Upper lobe of right lung (tissue), 1 donor: Measurements from ENCODE around the gene NLN. TPM values are rescaled to one million over a fixed set of nuclear protein-coding genes. Genes with fewer than 3 reads are reported as not detected.
"Not testable (repeated sequence)": the region's sequence is repeated elsewhere in the genome, so short reads cannot be mapped to it uniquely, and the experiment has no call there.

Experiments
- ATAC-seq: fragments of 200-7000 bp; cut with Tn5 transposase; one replicate; pipeline ENCODE4 v1.9.1; 2020; ENCODE audit warnings: mild to moderate bottlenecking, moderate library complexity
- DNase-seq: peaks from one replicate; pipeline ENCODE4 v3.0.0-alpha.2; 2020
- H3K27ac ChIP-seq: fragments of 200-600 bp; one replicate; pipeline ENCODE4 v1.8.0; 2022
- H3K27me3 ChIP-seq: fragments of 200-600 bp; one replicate; pipeline ENCODE4 v1.8.0; 2022; ENCODE audit warnings: mild to moderate bottlenecking
- H3K36me3 ChIP-seq: fragments of 200-600 bp; one replicate; pipeline ENCODE4 v1.8.0; 2022
- H3K4me1 ChIP-seq: fragments of 200-600 bp; one replicate; pipeline ENCODE4 v1.8.0; 2022
- H3K4me3 ChIP-seq: fragments of 200-600 bp; one replicate; pipeline ENCODE4 v1.8.0; 2022; ENCODE audit warnings: mild to moderate bottlenecking
- H3K9me3 ChIP-seq: fragments of 200-600 bp; one replicate; pipeline ENCODE4 v1.8.0; 2022
- intact Hi-C: fragments of 100-400 bp; cut with DNase I; formaldehyde crosslinking; loops from one replicate; pipeline ENCODE4 v1.11.0; 2022
- total RNA-seq: library from RNA; stranded (reverse); fragmentation: NEBNext Ultra II Directional; extraction: Animal tissue kit (Norgen Biotek cat#: 25700); gene quantifications from one replicate; pipeline ENCODE4 v1.2.1, GENCODE V29; 2021
- TF ChIP-seq, protein P1 (sequence below): fragments of 200-600 bp; IDR thresholded peaks from one replicate; pipeline ENCODE4 v1.8.0; 2022; ENCODE audit warnings: antibody characterized with exemption
- donor health status: DM: no; HTN: yes; CAD: no; lungs with severe emphysema.

NLN gene
- total RNA-seq, 1 donor from 2014 or later, result 15.8 TPM

DNA sequence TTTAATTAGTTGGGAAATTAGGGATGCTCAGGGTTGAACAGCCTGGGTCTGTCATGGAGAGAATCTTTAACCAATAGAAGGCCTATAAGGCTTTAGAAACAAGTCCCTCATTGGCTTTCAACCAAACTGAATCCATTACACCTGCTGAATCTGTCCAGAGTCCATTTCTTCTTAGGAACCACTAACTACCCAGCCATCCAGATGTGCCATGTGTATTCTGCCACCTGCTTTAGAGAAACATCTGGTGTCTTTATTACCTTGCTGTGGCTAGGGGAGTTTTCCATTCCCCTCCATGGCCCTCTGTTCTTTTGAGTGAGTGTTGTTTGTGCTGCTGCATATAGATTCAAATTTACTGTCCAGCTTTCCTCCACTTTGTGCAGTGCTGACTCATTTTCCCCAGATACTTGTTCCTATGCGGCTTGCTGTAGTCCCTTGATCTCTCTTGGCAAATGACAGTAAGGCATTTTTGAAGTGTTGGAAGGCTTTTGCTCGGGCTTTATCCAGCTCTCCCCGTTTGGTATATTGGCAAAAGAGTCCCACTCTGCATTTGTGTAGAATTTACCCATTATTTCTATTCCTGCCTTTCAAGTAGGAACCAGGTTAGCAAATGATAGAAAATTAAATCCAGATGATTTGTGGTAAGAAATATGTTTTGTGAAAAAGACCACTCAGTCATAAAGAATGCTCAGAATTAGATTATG lies 54.6 kb downstream of the NLN start:
- no peak for DNase-seq
- no peak for ATAC-seq
- TF ChIP-seq, protein P1, sequence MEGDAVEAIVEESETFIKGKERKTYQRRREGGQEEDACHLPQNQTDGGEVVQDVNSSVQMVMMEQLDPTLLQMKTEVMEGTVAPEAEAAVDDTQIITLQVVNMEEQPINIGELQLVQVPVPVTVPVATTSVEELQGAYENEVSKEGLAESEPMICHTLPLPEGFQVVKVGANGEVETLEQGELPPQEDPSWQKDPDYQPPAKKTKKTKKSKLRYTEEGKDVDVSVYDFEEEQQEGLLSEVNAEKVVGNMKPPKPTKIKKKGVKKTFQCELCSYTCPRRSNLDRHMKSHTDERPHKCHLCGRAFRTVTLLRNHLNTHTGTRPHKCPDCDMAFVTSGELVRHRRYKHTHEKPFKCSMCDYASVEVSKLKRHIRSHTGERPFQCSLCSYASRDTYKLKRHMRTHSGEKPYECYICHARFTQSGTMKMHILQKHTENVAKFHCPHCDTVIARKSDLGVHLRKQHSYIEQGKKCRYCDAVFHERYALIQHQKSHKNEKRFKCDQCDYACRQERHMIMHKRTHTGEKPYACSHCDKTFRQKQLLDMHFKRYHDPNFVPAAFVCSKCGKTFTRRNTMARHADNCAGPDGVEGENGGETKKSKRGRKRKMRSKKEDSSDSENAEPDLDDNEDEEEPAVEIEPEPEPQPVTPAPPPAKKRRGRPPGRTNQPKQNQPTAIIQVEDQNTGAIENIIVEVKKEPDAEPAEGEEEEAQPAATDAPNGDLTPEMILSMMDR, result no peak
- Histone ChIP-seq H3K27ac (no peak overlapping the region), H3K36me3 (no peaks in the 10 kb centered on the region), H3K4me1 (peaks cover 5% of the 10 kb centered on the region), H3K9me3 (no peaks in the 10 kb centered on the region), H3K27me3 (no peaks in the 10 kb centered on the region), H3K4me3 (no peak overlapping the region)
- intact Hi-C loops, result no loop called here

DNA sequence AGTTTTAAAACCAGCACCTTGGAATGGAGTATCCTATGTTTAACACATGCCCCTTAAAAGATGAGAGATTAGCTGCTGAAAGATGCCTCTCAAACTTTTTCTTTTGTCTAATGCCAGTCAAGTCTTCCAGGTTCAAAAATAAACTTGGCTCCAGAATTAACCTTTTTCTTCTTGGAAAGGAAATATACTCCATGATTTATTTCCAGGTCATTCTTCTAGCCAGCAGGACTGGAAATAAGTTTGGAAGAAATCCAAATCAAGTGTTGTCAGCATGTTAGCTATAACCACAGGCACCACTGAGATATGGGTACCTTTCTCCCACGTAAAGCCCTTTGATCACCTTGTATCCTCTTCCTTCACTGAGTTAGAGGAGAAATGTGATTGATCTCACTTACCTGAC lies 56.1 kb downstream of the NLN start:
- no peaks in the 10 kb centered on the region for H3K36me3 ChIP-seq
- DNase-seq (no peak), ATAC-seq (no peak)
- no peak overlapping the region for H3K4me3 ChIP-seq
- no peak overlapping the region for H3K27ac ChIP-seq
- H3K9me3 ChIP-seq, result no peaks in the 10 kb centered on the region
- H3K4me1 ChIP-seq, result peaks cover 5% of the 10 kb centered on the region
- intact Hi-C loops, result no loop called here
- TF ChIP-seq, protein P1, result no peak
- no peaks in the 10 kb centered on the region for H3K27me3 ChIP-seq

DNA sequence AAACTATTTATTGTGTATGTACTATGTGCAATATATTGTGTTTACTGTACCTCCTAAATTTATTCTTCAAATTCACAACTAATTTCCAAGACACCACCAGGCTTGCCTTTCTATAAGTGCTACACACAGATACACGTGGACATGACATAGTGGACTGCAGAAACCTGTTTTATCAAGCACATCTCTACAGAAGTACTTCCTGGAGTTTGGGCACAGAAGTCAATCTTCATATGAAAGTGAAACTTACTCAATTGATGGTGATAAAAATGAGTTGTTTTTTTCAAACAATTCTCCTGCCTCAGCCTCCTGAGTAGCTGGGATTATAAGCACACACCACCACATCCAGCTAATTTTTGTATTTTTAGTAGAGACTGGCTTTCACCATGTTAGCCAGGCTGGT lies 57.6 kb downstream of the NLN start:
- no peak for ATAC-seq
- H3K36me3 ChIP-seq, result no peaks in the 10 kb centered on the region
- intact Hi-C loops, result no loop called here
- TF ChIP-seq, protein P1, result no peak
- peaks cover 5% of the 10 kb centered on the region for H3K4me1 ChIP-seq
- no peak overlapping the region for H3K27ac ChIP-seq
- no peaks in the 10 kb centered on the region for H3K27me3 ChIP-seq
- H3K9me3 ChIP-seq, result no peaks in the 10 kb centered on the region
- DNase-seq, result no peak
- H3K4me3 ChIP-seq, result no peak overlapping the region

DNA sequence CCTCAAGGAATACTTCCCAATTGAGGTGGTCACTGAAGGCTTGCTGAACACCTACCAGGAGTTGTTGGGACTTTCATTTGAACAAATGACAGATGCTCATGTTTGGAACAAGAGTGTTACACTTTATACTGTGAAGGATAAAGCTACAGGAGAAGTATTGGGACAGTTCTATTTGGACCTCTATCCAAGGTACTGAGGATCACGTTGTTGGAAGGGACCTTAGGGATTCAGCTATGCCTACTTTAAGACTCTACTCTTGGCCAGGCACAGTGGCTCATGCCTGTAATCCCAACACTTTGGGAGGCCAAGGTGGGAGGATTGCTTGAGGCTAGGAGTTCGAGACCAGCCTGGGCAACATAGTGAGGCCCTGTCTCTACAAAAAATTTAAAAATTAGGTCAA lies 66.3 kb downstream of the NLN start:
- intact Hi-C loops, H3K36me3 ChIP-seq, H3K9me3 ChIP-seq, DNase-seq, H3K4me1 ChIP-seq, H3K27me3 ChIP-seq, H3K27ac ChIP-seq, H3K4me3 ChIP-seq, ATAC-seq: not testable (repeated sequence)

DNA sequence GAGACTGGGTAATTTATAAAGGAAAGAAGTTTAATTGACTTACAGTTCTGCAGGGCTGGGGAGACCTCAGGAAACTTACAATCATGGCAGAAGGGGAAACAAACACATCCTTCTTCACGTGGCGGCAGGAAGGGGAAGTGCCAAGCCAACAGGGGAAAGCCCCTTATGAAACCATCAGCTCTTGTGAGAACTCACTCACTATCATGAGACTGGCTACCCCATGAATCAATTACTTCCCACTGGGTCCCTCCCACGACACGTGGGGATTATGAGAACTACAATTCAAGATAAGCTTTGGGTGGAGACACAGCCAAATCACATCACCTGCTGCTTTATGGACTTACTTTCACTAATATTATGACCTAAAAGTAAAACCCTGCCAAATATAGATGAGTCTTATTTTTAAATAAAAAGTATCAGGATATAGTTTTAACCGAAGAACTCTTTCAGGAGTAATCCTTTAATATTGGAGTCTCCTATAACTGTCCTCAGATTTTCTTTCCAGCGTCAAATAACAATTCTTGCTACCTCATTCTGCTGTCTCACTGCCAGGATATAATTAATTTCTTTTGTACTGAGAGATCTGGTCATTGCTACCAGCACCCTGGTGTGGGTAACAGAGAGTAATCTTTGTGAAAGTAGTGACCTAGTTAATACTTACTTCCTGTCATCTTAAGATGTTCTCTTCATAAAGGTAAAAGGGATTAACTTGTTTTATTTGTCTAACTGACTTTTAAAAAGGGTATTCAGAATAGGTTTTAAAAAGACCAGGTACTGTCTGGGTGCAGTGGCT lies 68.6 kb downstream of the NLN start:
- H3K27ac ChIP-seq, result no peak overlapping the region
- TF ChIP-seq, protein P1, result no peak
- no peak overlapping the region for H3K4me3 ChIP-seq
- H3K4me1 ChIP-seq, result no peaks in the 10 kb centered on the region
- no peaks in the 10 kb centered on the region for H3K36me3 ChIP-seq
- H3K27me3 ChIP-seq, result no peaks in the 10 kb centered on the region
- no peaks in the 10 kb centered on the region for H3K9me3 ChIP-seq
- DNase-seq, result no peak
- peak; percentile 84 for ATAC-seq
- intact Hi-C loops, result no loop called here
